Measurements from ENCODE around the gene MPC2.
"Not testable (repeated sequence)": the region's sequence is repeated elsewhere in the genome, so short reads cannot be mapped to it uniquely, and the experiment has no call there.

The MPC2 gene

GRCh38 chr1:167909691-167910180 is 27.1 kb downstream of the MPC2 start:
- no peak for DNase-seq (ENCODE audit: low spot score)

- no peak for DNase-seq (ENCODE audit: low spot score)
These were observed 31.2 kb downstream of the MPC2 start for GRCh38 chr1:167905671-167906070.

- DNase-seq (ENCODE audit: low spot score) = no peak
These were observed 31.7 kb downstream of the MPC2 start for GRCh38 chr1:167905182-167905581.

GRCh38 chr1:167904652-167905130 is 32.2 kb downstream of the MPC2 start:
- DNase-seq (ENCODE audit: low spot score) = no peak

- DNase-seq (ENCODE audit: low spot score) = no peak
These were observed 36.0 kb downstream of the MPC2 start for GRCh38 chr1:167900907-167901306.

GRCh38 chr1:167899253-167899681 is 37.6 kb downstream of the MPC2 start:
- no peak for DNase-seq (ENCODE audit: low spot score)

GRCh38 chr1:167898578-167899222 is 38.2 kb downstream of the MPC2 start:
- no peak for DNase-seq (ENCODE audit: low spot score)

GRCh38 chr1:167893798-167894197 is 43.1 kb downstream of the MPC2 start:
- DNase-seq (ENCODE audit: low spot score) = no peak

- DNase-seq (ENCODE audit: low spot score) = no peak
These were observed 46.5 kb downstream of the MPC2 start for GRCh38 chr1:167890400-167890799.

- not testable (repeated sequence) for DNase-seq (ENCODE audit: low spot score)
These were observed 49.7 kb downstream of the MPC2 start for GRCh38 chr1:167887187-167887586.

- no peak for DNase-seq (ENCODE audit: low spot score)
These were observed 54.5 kb downstream of the MPC2 start for GRCh38 chr1:167882376-167882775.

- DNase-seq (ENCODE audit: low spot score) = no peak
These were observed 55.1 kb downstream of the MPC2 start for GRCh38 chr1:167881786-167882185.

- DNase-seq (ENCODE audit: low spot score) = no peak
These were observed 55.8 kb downstream of the MPC2 start for GRCh38 chr1:167881069-167881468.

GRCh38 chr1:167880580-167881021 is 56.3 kb downstream of the MPC2 start:
- no peak for DNase-seq (ENCODE audit: low spot score)

GRCh38 chr1:167879508-167879907 is 57.4 kb downstream of the MPC2 start:
- DNase-seq (ENCODE audit: low spot score) = no peak

- DNase-seq (ENCODE audit: low spot score) = no peak
These were observed 58.3 kb downstream of the MPC2 start for GRCh38 chr1:167878372-167879160.

GRCh38 chr1:167876597-167877175 is 60.2 kb downstream of the MPC2 start:
- DNase-seq (ENCODE audit: low spot score) = no peak

GRCh38 chr1:167871331-167871730 is 65.5 kb downstream of the MPC2 start:
- DNase-seq (ENCODE audit: low spot score) = no peak

- not testable (repeated sequence) for DNase-seq (ENCODE audit: low spot score)
These were observed 67.5 kb downstream of the MPC2 start for GRCh38 chr1:167869157-167870001.

GRCh38 chr1:167866739-167867414 is 70.0 kb downstream of the MPC2 start:
- not testable (repeated sequence) for DNase-seq (ENCODE audit: low spot score)

Data from SK-N-DZ (cell line).